Activated naive CD8-positive, alpha-beta T cell treated with anti-CD3 and anti-CD28 coated beads, Interleukin-2, amount 50 U/mL, for 24 hours (primary cell): ENCODE results near the gene CCDC51.
A peak's percentile ranks its signal among the peaks of the same experiment; 100 is the strongest.

Source experiments
- ATAC-seq: fragments of 150-1000 bp; cut with Tn5 transposase; one replicate; pipeline ENCODE4 v1.10.0; 2021
- DNase-seq: peaks from one replicate; pipeline ENCODE4 v3.0.0; 2021
- H3K27ac Mint-ChIP-seq: one replicate; pipeline ENCODE4 v1.8.0; 2021; ENCODE audit warnings: mild to moderate bottlenecking, mixed read lengths
- H3K27me3 Mint-ChIP-seq: one replicate; pipeline ENCODE4 v1.8.0; 2021; ENCODE audit warnings: mixed read lengths
- H3K36me3 Mint-ChIP-seq: one replicate; pipeline ENCODE4 v1.8.0; 2021; ENCODE audit warnings: low read depth, mixed read lengths
- H3K4me1 Mint-ChIP-seq: one replicate; pipeline ENCODE4 v1.8.0; 2021; ENCODE audit warnings: mixed read lengths
- H3K4me3 Mint-ChIP-seq: one replicate; pipeline ENCODE4 v1.8.0; 2021; ENCODE audit warnings: mild to moderate bottlenecking, moderate library complexity, mixed read lengths
- H3K9me3 Mint-ChIP-seq: one replicate; pipeline ENCODE4 v1.8.0; 2021; ENCODE audit warnings: mixed read lengths

Gene CCDC51

DNA sequence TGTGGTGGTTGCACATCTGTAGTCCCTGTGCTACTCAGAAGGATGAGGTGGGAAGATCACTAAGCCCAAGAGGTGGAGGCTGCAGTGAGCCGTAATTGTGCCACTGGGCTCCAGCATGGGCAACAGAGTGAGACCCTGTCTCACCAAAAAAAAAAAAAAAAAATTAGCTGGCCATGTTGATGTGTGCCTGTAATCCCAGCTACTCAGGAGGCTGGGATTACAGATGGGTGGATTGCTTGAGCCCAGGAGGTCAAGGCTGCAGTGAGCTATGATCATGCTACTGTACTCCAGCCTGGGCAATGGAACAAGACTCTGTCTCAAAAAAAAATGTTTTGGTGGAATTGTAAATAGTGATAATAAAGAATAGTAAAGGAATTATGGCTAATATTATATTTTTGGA lies 16.5 kb upstream of the CCDC51 start:
- H3K4me1 Mint-ChIP-seq: peaks cover 5% of the 10 kb centered on the region

GRCh38 chr3:48451270-48451669 lies 11.4 kb upstream of the CCDC51 start:
- Mint-ChIP-seq H3K27me3 (no peaks in the 10 kb centered on the region), H3K4me3 (no peak overlapping the region), H3K27ac (no peak overlapping the region), H3K36me3 (peaks cover 43% of the 10 kb centered on the region), H3K4me1 (peaks cover 21% of the 10 kb centered on the region), H3K9me3 (no peaks in the 10 kb centered on the region)
- no peak for DNase-seq
- ATAC-seq: no peak

More for the DNA sequence above, 16.5 kb upstream of the CCDC51 start:
- no peak overlapping the region for H3K4me3 Mint-ChIP-seq
- H3K27ac Mint-ChIP-seq: no peak overlapping the region
- no peaks in the 10 kb centered on the region for H3K9me3 Mint-ChIP-seq
- H3K36me3 Mint-ChIP-seq: peaks cover 42% of the 10 kb centered on the region
- DNase-seq: no peak
- no peak for ATAC-seq
- H3K27me3 Mint-ChIP-seq: no peaks in the 10 kb centered on the region

DNA sequence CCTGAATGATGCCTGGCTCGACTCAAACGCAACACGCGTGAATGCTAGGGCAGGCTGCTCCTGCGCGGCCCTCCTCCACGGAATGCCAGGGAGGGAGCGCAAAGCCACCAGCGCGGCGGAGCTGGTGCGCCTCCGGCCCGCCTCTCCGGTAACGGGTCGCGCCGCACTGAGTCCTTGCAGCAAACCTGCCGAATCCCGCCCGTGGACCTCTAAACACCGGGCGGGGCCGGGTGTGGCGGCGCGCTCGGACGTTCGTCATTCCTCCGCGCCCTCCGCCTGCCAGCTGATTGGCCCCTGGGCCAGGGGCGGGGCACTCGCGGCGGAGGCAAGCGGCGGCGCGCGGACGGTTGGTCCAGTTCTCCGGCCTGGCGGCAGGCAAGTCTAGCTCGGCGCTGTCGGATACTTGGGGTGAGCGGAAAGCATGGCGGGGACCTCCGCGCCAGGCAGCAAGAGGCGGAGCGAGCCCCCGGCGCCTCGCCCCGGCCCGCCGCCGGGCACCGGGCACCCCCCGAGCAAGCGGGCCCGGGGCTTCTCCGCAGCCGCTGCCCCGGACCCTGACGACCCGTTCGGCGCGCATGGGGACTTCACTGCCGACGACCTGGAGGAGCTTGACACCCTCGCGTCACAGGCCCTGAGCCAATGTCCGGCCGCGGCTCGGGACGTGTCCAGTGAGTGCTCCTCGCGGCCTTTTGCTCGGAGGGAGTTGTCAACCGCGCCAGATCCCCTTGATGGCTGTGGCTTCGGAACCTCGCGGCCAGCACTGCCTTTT lies 6.7 kb upstream of the CCDC51 start, which contains the start of gene ATRIP:
TSS of gene ATRIP (plus strand) at position 313 of the 769 bp plus-strand sequence. CDS start at position 422, 109 bp downstream.
- Mint-ChIP-seq H3K27ac (peak within 1 kb of the TSS; percentile 88), H3K4me3 (peak within 1 kb of the TSS; percentile 94)

GRCh38 chr3:48446043-48446424 lies 6.1 kb upstream of the CCDC51 start:
- ATAC-seq (peak; percentile 2), DNase-seq (no peak)
- Mint-ChIP-seq H3K9me3 (no peaks in the 10 kb centered on the region), H3K27ac (peak overlapping the region; percentile 88), H3K4me3 (peak overlapping the region; percentile 94), H3K27me3 (no peaks in the 10 kb centered on the region), H3K36me3 (peaks cover 52% of the 10 kb centered on the region), H3K4me1 (peaks cover 48% of the 10 kb centered on the region)

More for the DNA sequence above, 6.7 kb upstream of the CCDC51 start, which contains the start of gene ATRIP:
- no peaks in the 10 kb centered on the region for H3K27me3 Mint-ChIP-seq
- H3K4me1 Mint-ChIP-seq: peaks cover 44% of the 10 kb centered on the region
- peak; percentile 96 for ATAC-seq
- peak; percentile 90 for DNase-seq
- H3K9me3 Mint-ChIP-seq: no peaks in the 10 kb centered on the region
- peaks cover 49% of the 10 kb centered on the region for H3K36me3 Mint-ChIP-seq

GRCh38 chr3:48445277-48445882 lies 5.5 kb upstream of the CCDC51 start:
- H3K4me1 Mint-ChIP-seq: peaks cover 48% of the 10 kb centered on the region
- ATAC-seq (no peak), DNase-seq (no peak)
- H3K27ac Mint-ChIP-seq: peak overlapping the region; percentile 88
- H3K9me3 Mint-ChIP-seq: no peaks in the 10 kb centered on the region
- H3K4me3 Mint-ChIP-seq: peak overlapping the region; percentile 94
- no peaks in the 10 kb centered on the region for H3K27me3 Mint-ChIP-seq
- peaks cover 56% of the 10 kb centered on the region for H3K36me3 Mint-ChIP-seq

- Mint-ChIP-seq H3K36me3 (peaks cover 48% of the 10 kb centered on the region), H3K4me3 (peak overlapping the region; percentile 98), H3K9me3 (no peaks in the 10 kb centered on the region), H3K4me1 (peaks cover 43% of the 10 kb centered on the region), H3K27ac (peak overlapping the region; percentile 93), H3K27me3 (no peaks in the 10 kb centered on the region)
- no peak for ATAC-seq
- DNase-seq: no peak
These were observed 2.0 kb upstream of the CCDC51 start for GRCh38 chr3:48441940-48442339.

DNA sequence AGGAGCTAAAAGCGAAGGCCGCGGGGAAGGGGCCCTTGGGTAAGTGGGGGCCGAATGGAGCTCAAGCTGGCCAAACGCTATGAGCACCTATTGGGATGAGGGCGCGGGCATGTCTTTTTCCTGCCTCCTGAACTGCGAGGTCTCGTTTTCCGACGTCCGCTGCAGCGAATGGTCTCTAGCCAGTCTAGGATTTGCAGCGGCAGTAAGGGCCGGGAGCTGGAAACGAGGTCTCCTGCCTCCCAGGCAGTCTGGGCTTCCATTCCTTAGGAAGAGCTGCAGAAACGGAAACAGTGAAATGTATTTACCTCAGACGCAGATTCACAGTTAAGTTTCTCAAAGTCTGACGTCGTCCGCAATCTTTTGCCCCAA lies 655 bp upstream of the CCDC51 start:
- peaks cover 47% of the 10 kb centered on the region for H3K36me3 Mint-ChIP-seq
- no peaks in the 10 kb centered on the region for H3K27me3 Mint-ChIP-seq
- H3K4me3 Mint-ChIP-seq: peak overlapping the region; percentile 98
- H3K9me3 Mint-ChIP-seq: no peaks in the 10 kb centered on the region
- DNase-seq (no peak), ATAC-seq (peak; percentile 3)
- peak overlapping the region; percentile 93 for H3K27ac Mint-ChIP-seq
- H3K4me1 Mint-ChIP-seq: peaks cover 35% of the 10 kb centered on the region

DNA sequence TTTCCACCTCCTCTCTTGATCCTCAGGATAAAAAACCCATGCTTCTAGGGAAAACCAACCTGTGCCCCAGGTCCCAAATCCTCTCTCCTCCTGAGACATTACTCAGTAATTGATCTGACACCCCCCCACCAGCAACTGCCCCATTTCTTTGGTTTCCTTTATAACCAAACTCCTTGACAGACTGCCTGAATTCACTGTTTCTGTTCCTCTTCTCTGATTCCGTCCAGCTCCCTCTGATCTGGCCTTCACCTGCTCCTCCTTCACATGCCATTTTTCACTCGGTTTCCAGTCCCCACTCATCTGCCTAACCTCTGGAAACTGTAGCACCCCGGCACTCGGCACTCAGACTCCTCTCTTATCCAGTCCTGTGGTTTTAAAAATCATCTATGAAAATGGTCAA lies 2.1 kb downstream of the CCDC51 start:
- H3K4me3 Mint-ChIP-seq: no peak overlapping the region
- H3K27ac Mint-ChIP-seq: no peak overlapping the region
- DNase-seq (no peak), ATAC-seq (no peak)
- no peaks in the 10 kb centered on the region for H3K9me3 Mint-ChIP-seq
- peaks cover 35% of the 10 kb centered on the region for H3K4me1 Mint-ChIP-seq
- H3K36me3 Mint-ChIP-seq: peaks cover 37% of the 10 kb centered on the region
- H3K27me3 Mint-ChIP-seq: no peaks in the 10 kb centered on the region

- ATAC-seq (no peak), DNase-seq (no peak)
- Mint-ChIP-seq H3K9me3 (no peaks in the 10 kb centered on the region), H3K27ac (no peak overlapping the region), H3K4me3 (no peak overlapping the region), H3K4me1 (peaks cover 27% of the 10 kb centered on the region), H3K36me3 (peaks cover 28% of the 10 kb centered on the region), H3K27me3 (no peaks in the 10 kb centered on the region)
These were observed 3.1 kb downstream of the CCDC51 start for GRCh38 chr3:48436855-48437254.

DNA sequence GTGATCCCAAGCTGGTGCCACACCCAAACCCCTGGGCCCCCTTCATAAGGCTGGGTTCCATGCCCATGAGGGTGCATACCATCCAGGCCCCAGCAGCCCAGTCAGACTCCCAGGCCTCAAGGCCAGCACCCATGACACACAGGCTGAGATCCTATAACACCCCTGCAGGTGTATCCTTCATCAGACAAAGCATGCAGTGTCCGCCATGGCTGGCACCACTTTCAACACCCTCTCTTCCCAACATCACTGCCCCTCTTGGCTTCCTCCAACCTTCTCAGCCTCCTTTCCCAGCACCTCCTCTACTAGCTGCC lies 3.5 kb downstream of the CCDC51 start:
- Mint-ChIP-seq H3K36me3 (peaks cover 24% of the 10 kb centered on the region), H3K27ac (no peak overlapping the region), H3K27me3 (no peaks in the 10 kb centered on the region), H3K9me3 (no peaks in the 10 kb centered on the region), H3K4me1 (peaks cover 22% of the 10 kb centered on the region), H3K4me3 (no peak overlapping the region)
- ATAC-seq (no peak), DNase-seq (no peak)

GRCh38 chr3:48435774-48436476 lies 4.0 kb downstream of the CCDC51 start:
- Mint-ChIP-seq H3K9me3 (no peaks in the 10 kb centered on the region), H3K36me3 (peaks cover 20% of the 10 kb centered on the region), H3K27ac (no peak overlapping the region), H3K27me3 (no peaks in the 10 kb centered on the region), H3K4me3 (no peak overlapping the region), H3K4me1 (peaks cover 22% of the 10 kb centered on the region)
- DNase-seq (peak; percentile 85), ATAC-seq (peak; percentile 35)

- Mint-ChIP-seq H3K9me3 (no peaks in the 10 kb centered on the region), H3K27ac (no peak overlapping the region), H3K36me3 (peaks cover 14% of the 10 kb centered on the region), H3K4me1 (peaks cover 23% of the 10 kb centered on the region), H3K27me3 (no peaks in the 10 kb centered on the region), H3K4me3 (no peak overlapping the region)
- no peak for DNase-seq
- ATAC-seq: no peak
These were observed 4.7 kb downstream of the CCDC51 start for GRCh38 chr3:48435223-48435595.

GRCh38 chr3:48434591-48435222 lies 5.2 kb downstream of the CCDC51 start:
- no peak overlapping the region for H3K4me3 Mint-ChIP-seq
- peaks cover 9% of the 10 kb centered on the region for H3K36me3 Mint-ChIP-seq
- H3K27ac Mint-ChIP-seq: no peak overlapping the region
- no peaks in the 10 kb centered on the region for H3K9me3 Mint-ChIP-seq
- ATAC-seq: no peak
- H3K4me1 Mint-ChIP-seq: peaks cover 21% of the 10 kb centered on the region
- H3K27me3 Mint-ChIP-seq: no peaks in the 10 kb centered on the region
- DNase-seq: no peak

- Mint-ChIP-seq H3K27ac (no peak overlapping the region), H3K27me3 (no peaks in the 10 kb centered on the region), H3K36me3 (peaks cover 8% of the 10 kb centered on the region), H3K9me3 (no peaks in the 10 kb centered on the region), H3K4me3 (no peak overlapping the region), H3K4me1 (peaks cover 14% of the 10 kb centered on the region)
- no peak for DNase-seq
- no peak for ATAC-seq
These were observed 6.3 kb downstream of the CCDC51 start for GRCh38 chr3:48433472-48434118.
